K562 (cell line): Measurements from ENCODE around the gene MYOM3. TPM values are rescaled to one million over a fixed set of nuclear protein-coding genes. Genes with fewer than 3 reads are reported as not detected.

ENCODE experiments used
- ATF1 ChIP-seq, 2 experiments: fragments of 450-650 bp in 1 of 2; IDR thresholded peaks; 2 replicates each; pipeline ENCODE4 v1.6.1; 2016; ENCODE audit warnings: missing compliant biosample characterization in 1 of 2, missing genetic modification characterization in 1 of 2
- GATAD2A ChIP-seq: fragments of 450-650 bp; IDR thresholded peaks from 2 replicates; pipeline ENCODE4 v1.6.1; 2017
- KDM2B ChIP-seq: fragments of 250-450 bp; sonication (Bioruptor Pico); IDR thresholded peaks from 2 replicates; pipeline ENCODE4 v1.8.0; 2021; ENCODE audit warnings: mild to moderate bottlenecking, moderate library complexity
- NFE2L1 ChIP-seq: fragments of 450-650 bp; IDR thresholded peaks from 2 replicates; pipeline ENCODE4 v1.6.1; 2016; ENCODE audit warnings: missing genetic modification characterization, low read depth, mild to moderate bottlenecking, missing compliant biosample characterization, moderate library complexity, borderline replicate concordance
- PHTF2 ChIP-seq: fragments of 250-450 bp; sonication (Bioruptor Pico); IDR thresholded peaks from 2 replicates; pipeline ENCODE4 v1.5.0; 2021; ENCODE audit warnings: mild to moderate bottlenecking
- POLR2AphosphoS5 ChIP-seq: IDR thresholded peaks from 2 replicates; pipeline ENCODE4 v1.6.1; 2011; ENCODE audit warnings: mild to moderate bottlenecking, low read depth, low read length, moderate library complexity; ENCODE audit not compliant: control insufficient read depth, insufficient read depth
- POLR2G ChIP-seq: fragments of 200-400 bp; formaldehyde crosslinking; IDR thresholded peaks from 2 replicates; pipeline ENCODE4 v1.6.1; 2017; ENCODE audit warnings: low read depth, mild to moderate bottlenecking, antibody characterized with exemption, low read length, moderate library complexity
- RAD21 ChIP-seq, 2 experiments: fragments of 250-450 bp in 1 of 2; fragments of 450-650 bp in 1 of 2; sonication (Bioruptor Pico) in 1 of 2; formaldehyde crosslinking in 1 of 2; IDR thresholded peaks in 1 of 2; conservative IDR thresholded peaks in 1 of 2; 2 replicates each; pipeline versions ENCODE4 v1.4.0 to v1.8.0; 2020 to 2022; ENCODE audit warnings: mild to moderate bottlenecking in 2 of 2, moderate library complexity in 1 of 2
- RHOXF2B ChIP-seq: fragments of 250-450 bp; sonication (Bioruptor Pico); conservative IDR thresholded peaks from 2 replicates; pipeline ENCODE4 v1.5.1; 2021
- SIN3B ChIP-seq: fragments of 450-650 bp; IDR thresholded peaks from 2 replicates; pipeline ENCODE4 v1.6.1; 2017; ENCODE audit warnings: low read depth, mild to moderate bottlenecking, moderate library complexity
- SIX5 ChIP-seq, 2 experiments: IDR thresholded peaks; 2 replicates each; pipeline ENCODE4 v1.6.1; 2011; ENCODE audit warnings: low read length in 2 of 2, borderline replicate concordance in 1 of 2, low read depth in 1 of 2, mild to moderate bottlenecking in 1 of 2, moderate library complexity in 1 of 2; ENCODE audit not compliant: insufficient read depth in 1 of 2
- TEAD2 ChIP-seq: fragments of 450-650 bp; IDR thresholded peaks from 2 replicates; pipeline ENCODE4 v1.6.1; 2016; ENCODE audit warnings: missing genetic modification characterization, control low read depth, missing compliant biosample characterization
- ZC3H4 ChIP-seq: sonication (generic); formaldehyde crosslinking; IDR thresholded peaks from 2 replicates; pipeline ENCODE4 v1.9.0; 2021; ENCODE audit warnings: missing genetic modification reagents, borderline replicate concordance
- polyA plus RNA-seq, 8 experiments: library from polyadenylated mRNA; depleted of rRNA in 4 of 8; stranded (reverse) in 5 of 8; unstranded in 3 of 8; fragments of >200 nt; fragmentation: Nextera tagmentation in 2 of 8; fragmentation: Illumina TruSeq in 1 of 8; extraction: Ambion mirVana in 2 of 8; extraction: Trizol in 1 of 8; gene quantifications; 2 replicates each; pipeline versions ENCODE4 v1.2.1 to v1.2.3, GENCODE V29; 2011 to 2014; ENCODE audit warnings: inconsistent platforms in 1 of 8, missing spikeins in 1 of 8
- total RNA-seq, 7 experiments: library from RNA; depleted of rRNA in 6 of 7; stranded (reverse); fragments of >200 nt in 6 of 7; fragmentation: Illumina TruSeq in 2 of 7; extraction: Trizol in 2 of 7; gene quantifications; 2 replicates each; pipeline versions ENCODE4 v1.2.1 to v1.2.3, GENCODE V29; 2011 to 2021; ENCODE audit warnings: low replicate concordance in 1 of 7
- TF ChIP-seq, protein P1 (sequence below): fragments of 450-650 bp; formaldehyde crosslinking; IDR thresholded peaks from 2 replicates; pipeline ENCODE4 v1.4.0; 2020; ENCODE audit warnings: mild to moderate bottlenecking, mixed read lengths
- TF ChIP-seq, protein P2 (sequence below): sonication (generic); formaldehyde crosslinking; IDR thresholded peaks from 2 replicates; pipeline ENCODE4 v1.8.0; 2022; ENCODE audit warnings: mild to moderate bottlenecking, missing genetic modification reagents
- TF ChIP-seq, protein P3 (sequence below), 2 experiments: fragments of 450-650 bp; formaldehyde crosslinking in 1 of 2; IDR thresholded peaks; 2 replicates each; pipeline versions ENCODE4 v1.4.0 to v1.6.1; 2014 to 2020; ENCODE audit warnings: mild to moderate bottlenecking in 2 of 2, borderline replicate concordance in 1 of 2, low read depth in 1 of 2

The MYOM3 gene
- total and polyA plus RNA-seq, 9 of the 15 experiments (the other 6 are each of a cell fraction or from before 2014, with no cell fraction given): 0.01 TPM; not detected in 8

DNA sequence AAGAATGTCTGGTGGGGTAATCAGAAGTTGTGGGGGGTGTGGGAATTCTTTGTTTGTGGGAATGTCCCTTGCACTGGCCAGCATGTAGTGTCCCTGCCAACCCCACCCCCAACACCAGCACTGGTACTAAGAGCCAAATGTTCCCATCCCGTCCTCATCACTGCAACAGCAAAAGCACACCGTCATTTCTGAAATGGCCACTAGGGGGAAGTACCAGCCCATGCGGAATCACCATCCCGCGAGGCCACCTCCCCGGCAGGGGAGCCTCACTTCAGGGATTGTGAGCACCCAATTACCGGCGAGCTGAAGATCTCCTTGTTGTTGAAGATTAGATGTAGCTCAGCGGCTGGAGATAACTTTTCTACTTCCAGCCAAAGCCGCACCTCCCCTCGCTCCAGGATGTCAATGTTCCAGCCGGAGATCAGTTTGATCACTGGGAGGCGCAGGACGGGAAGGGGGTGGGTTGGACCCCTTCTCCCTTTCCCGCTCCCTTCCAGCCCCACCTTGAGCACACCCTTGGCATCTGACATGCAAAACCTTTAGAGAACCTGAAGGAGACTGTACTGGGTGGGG lies 41.0 kb downstream of the MYOM3 start (continued):
- TF ChIP-seq POLR2AphosphoS5 (no peak), SIX5 (IDR thresholded peaks at IDR 0.05; ENCODE audit: borderline replicate concordance in 1 of 2, insufficient read depth in 1 of 2, low read depth in 1 of 2, low read length in 2 of 2) (no peak), ZC3H4 (CRISPR knock-in tag) (no peak), POLR2G (no peak), PHTF2 (no peak), RAD21 (CRISPR knock-in tag; conservative IDR thresholded peaks at IDR 0.05 in 1 of 2, IDR thresholded peaks at IDR 0.05 in 1 of 2) (peak; percentile 91 to 94), RHOXF2B (CRISPR knock-in tag) (no peak), NFE2L1 (tag) (no peak), GATAD2A (no peak), TEAD2 (no peak), SIN3B (no peak), KDM2B (CRISPR knock-in tag) (no peak), ATF1 (CRISPR knock-in tag; IDR thresholded peaks at IDR 0.05) (no peak), ATF1 (tag; IDR thresholded peaks at IDR 0.05) (peak; percentile 16; the same call in 1 of the 2 replicates)
- TF ChIP-seq, protein P1, sequence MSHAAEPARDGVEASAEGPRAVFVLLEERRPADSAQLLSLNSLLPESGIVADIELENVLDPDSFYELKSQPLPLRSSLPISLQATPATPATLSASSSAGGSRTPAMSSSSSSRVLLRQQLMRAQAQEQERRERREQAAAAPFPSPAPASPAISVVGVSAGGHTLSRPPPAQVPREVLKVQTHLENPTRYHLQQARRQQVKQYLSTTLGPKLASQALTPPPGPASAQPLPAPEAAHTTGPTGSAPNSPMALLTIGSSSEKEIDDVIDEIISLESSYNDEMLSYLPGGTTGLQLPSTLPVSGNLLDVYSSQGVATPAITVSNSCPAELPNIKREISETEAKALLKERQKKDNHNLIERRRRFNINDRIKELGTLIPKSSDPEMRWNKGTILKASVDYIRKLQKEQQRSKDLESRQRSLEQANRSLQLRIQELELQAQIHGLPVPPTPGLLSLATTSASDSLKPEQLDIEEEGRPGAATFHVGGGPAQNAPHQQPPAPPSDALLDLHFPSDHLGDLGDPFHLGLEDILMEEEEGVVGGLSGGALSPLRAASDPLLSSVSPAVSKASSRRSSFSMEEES (CRISPR knock-in tag): no peak
- TF ChIP-seq, protein P2, sequence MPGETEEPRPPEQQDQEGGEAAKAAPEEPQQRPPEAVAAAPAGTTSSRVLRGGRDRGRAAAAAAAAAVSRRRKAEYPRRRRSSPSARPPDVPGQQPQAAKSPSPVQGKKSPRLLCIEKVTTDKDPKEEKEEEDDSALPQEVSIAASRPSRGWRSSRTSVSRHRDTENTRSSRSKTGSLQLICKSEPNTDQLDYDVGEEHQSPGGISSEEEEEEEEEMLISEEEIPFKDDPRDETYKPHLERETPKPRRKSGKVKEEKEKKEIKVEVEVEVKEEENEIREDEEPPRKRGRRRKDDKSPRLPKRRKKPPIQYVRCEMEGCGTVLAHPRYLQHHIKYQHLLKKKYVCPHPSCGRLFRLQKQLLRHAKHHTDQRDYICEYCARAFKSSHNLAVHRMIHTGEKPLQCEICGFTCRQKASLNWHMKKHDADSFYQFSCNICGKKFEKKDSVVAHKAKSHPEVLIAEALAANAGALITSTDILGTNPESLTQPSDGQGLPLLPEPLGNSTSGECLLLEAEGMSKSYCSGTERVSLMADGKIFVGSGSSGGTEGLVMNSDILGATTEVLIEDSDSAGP: no peak
- TF ChIP-seq, protein P3, sequence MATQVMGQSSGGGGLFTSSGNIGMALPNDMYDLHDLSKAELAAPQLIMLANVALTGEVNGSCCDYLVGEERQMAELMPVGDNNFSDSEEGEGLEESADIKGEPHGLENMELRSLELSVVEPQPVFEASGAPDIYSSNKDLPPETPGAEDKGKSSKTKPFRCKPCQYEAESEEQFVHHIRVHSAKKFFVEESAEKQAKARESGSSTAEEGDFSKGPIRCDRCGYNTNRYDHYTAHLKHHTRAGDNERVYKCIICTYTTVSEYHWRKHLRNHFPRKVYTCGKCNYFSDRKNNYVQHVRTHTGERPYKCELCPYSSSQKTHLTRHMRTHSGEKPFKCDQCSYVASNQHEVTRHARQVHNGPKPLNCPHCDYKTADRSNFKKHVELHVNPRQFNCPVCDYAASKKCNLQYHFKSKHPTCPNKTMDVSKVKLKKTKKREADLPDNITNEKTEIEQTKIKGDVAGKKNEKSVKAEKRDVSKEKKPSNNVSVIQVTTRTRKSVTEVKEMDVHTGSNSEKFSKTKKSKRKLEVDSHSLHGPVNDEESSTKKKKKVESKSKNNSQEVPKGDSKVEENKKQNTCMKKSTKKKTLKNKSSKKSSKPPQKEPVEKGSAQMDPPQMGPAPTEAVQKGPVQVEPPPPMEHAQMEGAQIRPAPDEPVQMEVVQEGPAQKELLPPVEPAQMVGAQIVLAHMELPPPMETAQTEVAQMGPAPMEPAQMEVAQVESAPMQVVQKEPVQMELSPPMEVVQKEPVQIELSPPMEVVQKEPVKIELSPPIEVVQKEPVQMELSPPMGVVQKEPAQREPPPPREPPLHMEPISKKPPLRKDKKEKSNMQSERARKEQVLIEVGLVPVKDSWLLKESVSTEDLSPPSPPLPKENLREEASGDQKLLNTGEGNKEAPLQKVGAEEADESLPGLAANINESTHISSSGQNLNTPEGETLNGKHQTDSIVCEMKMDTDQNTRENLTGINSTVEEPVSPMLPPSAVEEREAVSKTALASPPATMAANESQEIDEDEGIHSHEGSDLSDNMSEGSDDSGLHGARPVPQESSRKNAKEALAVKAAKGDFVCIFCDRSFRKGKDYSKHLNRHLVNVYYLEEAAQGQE (IDR thresholded peaks at IDR 0.05; ENCODE audit: borderline replicate concordance): peak; percentile 80
- TF ChIP-seq, protein P3 (CRISPR knock-in tag; IDR thresholded peaks at IDR 0.05; ENCODE audit: low read depth): no peak
